ENCODE measurements around the gene STARD10.

The STARD10 gene

GRCh38 chr11:72793425-72794367 lies at the start of gene STARD10:
Gene STARD10, minus strand, starts transcription at chr11:72794047. Its CDS starts 12,866 bp downstream, at chr11:72781181.
- Mint-ChIP-seq H3K36me3 (ENCODE audit: low read depth) (peaks cover 5% of the 10 kb centered on the region), H3K4me1 (ENCODE audit: low read depth) (peaks cover 47% of the 10 kb centered on the region), H3K27ac (peak within 1 kb of the TSS; percentile 93), H3K9me3 (no peaks in the 10 kb centered on the region), H3K27me3 (no peaks in the 10 kb centered on the region), H3K4me3 (peak within 1 kb of the TSS; percentile 95)
- intact Hi-C loops (cut with micrococcal nuclease): loop anchor here (1.0 to 2.0 kb wide), 2 partner anchors 21 to 68 kb away; partner anchors contain the start of gene ATG16L2

- Mint-ChIP-seq H3K27me3 (no peaks in the 10 kb centered on the region), H3K27ac (no peak overlapping the region), H3K4me1 (ENCODE audit: low read depth) (peaks cover 6% of the 10 kb centered on the region), H3K4me3 (no peak overlapping the region), H3K36me3 (ENCODE audit: low read depth) (peaks cover 95% of the 10 kb centered on the region), H3K9me3 (no peaks in the 10 kb centered on the region)
- intact Hi-C loops (cut with micrococcal nuclease): no loop called here
Observed at GRCh38 chr11:72842653-72843330, 48.9 kb upstream of the STARD10 start.

- intact Hi-C loops (cut with micrococcal nuclease): no loop called here
- Mint-ChIP-seq H3K9me3 (no peaks in the 10 kb centered on the region), H3K4me1 (ENCODE audit: low read depth) (peaks cover 6% of the 10 kb centered on the region), H3K27me3 (no peaks in the 10 kb centered on the region), H3K36me3 (ENCODE audit: low read depth) (peaks cover 99% of the 10 kb centered on the region), H3K27ac (no peak overlapping the region), H3K4me3 (no peak overlapping the region)
Observed at GRCh38 chr11:72842126-72842525, 48.3 kb upstream of the STARD10 start.

- peaks cover 96% of the 10 kb centered on the region for H3K36me3 Mint-ChIP-seq (ENCODE audit: low read depth)
- H3K27me3 Mint-ChIP-seq: no peaks in the 10 kb centered on the region
- no peak overlapping the region for H3K27ac Mint-ChIP-seq
- H3K9me3 Mint-ChIP-seq: no peaks in the 10 kb centered on the region
- H3K4me3 Mint-ChIP-seq: no peak overlapping the region
- H3K4me1 Mint-ChIP-seq (ENCODE audit: low read depth): peaks cover 8% of the 10 kb centered on the region
- intact Hi-C loops (cut with micrococcal nuclease): no loop called here
Observed at GRCh38 chr11:72841397-72841796, 47.5 kb upstream of the STARD10 start.

GRCh38 chr11:72840780-72841179 lies 46.9 kb upstream of the STARD10 start:
- Mint-ChIP-seq H3K9me3 (no peaks in the 10 kb centered on the region), H3K4me1 (ENCODE audit: low read depth) (peaks cover 14% of the 10 kb centered on the region), H3K27ac (no peak overlapping the region), H3K27me3 (no peaks in the 10 kb centered on the region), H3K4me3 (no peak overlapping the region), H3K36me3 (ENCODE audit: low read depth) (peaks cover 96% of the 10 kb centered on the region)
- intact Hi-C loops (cut with micrococcal nuclease): no loop called here

GRCh38 chr11:72838691-72839305 lies 45.0 kb upstream of the STARD10 start:
- Mint-ChIP-seq H3K27ac (no peak overlapping the region), H3K4me3 (no peak overlapping the region), H3K4me1 (ENCODE audit: low read depth) (peaks cover 26% of the 10 kb centered on the region), H3K36me3 (ENCODE audit: low read depth) (peaks cover 91% of the 10 kb centered on the region), H3K27me3 (no peaks in the 10 kb centered on the region), H3K9me3 (no peaks in the 10 kb centered on the region)
- intact Hi-C loops (cut with micrococcal nuclease): no loop called here

- Mint-ChIP-seq H3K4me1 (ENCODE audit: low read depth) (peaks cover 44% of the 10 kb centered on the region), H3K36me3 (ENCODE audit: low read depth) (peaks cover 88% of the 10 kb centered on the region), H3K27ac (peak overlapping the region; percentile 76), H3K9me3 (no peaks in the 10 kb centered on the region), H3K27me3 (no peaks in the 10 kb centered on the region), H3K4me3 (no peak overlapping the region)
- intact Hi-C loops (cut with micrococcal nuclease): no loop called here
Observed at GRCh38 chr11:72836111-72836510, 42.3 kb upstream of the STARD10 start.

GRCh38 chr11:72834905-72835304 lies 41.1 kb upstream of the STARD10 start:
- Mint-ChIP-seq H3K27ac (peak overlapping the region; percentile 76), H3K36me3 (ENCODE audit: low read depth) (peaks cover 88% of the 10 kb centered on the region), H3K27me3 (no peaks in the 10 kb centered on the region), H3K4me1 (ENCODE audit: low read depth) (peaks cover 56% of the 10 kb centered on the region), H3K4me3 (no peak overlapping the region), H3K9me3 (no peaks in the 10 kb centered on the region)
- intact Hi-C loops (cut with micrococcal nuclease): no loop called here

- Mint-ChIP-seq H3K4me1 (ENCODE audit: low read depth) (peaks cover 53% of the 10 kb centered on the region), H3K36me3 (ENCODE audit: low read depth) (peaks cover 88% of the 10 kb centered on the region), H3K9me3 (no peaks in the 10 kb centered on the region), H3K4me3 (no peak overlapping the region), H3K27me3 (no peaks in the 10 kb centered on the region), H3K27ac (peak overlapping the region; percentile 76)
- intact Hi-C loops (cut with micrococcal nuclease): loop anchor here (2.0 kb wide), 1 partner anchor 345 kb away; no protein-coding TSS in a partner anchor
Observed at GRCh38 chr11:72833811-72834493, 40.1 kb upstream of the STARD10 start.

GRCh38 chr11:72833083-72833733 lies 39.4 kb upstream of the STARD10 start:
- Mint-ChIP-seq H3K4me1 (ENCODE audit: low read depth) (peaks cover 60% of the 10 kb centered on the region), H3K27ac (peak overlapping the region; percentile 15), H3K9me3 (no peaks in the 10 kb centered on the region), H3K36me3 (ENCODE audit: low read depth) (peaks cover 88% of the 10 kb centered on the region), H3K27me3 (no peaks in the 10 kb centered on the region), H3K4me3 (no peak overlapping the region)
- intact Hi-C loops (cut with micrococcal nuclease): loop anchor here (2.0 kb wide), 1 partner anchor 346 kb away; no protein-coding TSS in a partner anchor

- Mint-ChIP-seq H3K9me3 (no peaks in the 10 kb centered on the region), H3K4me3 (no peak overlapping the region), H3K27ac (peak overlapping the region; percentile 15), H3K27me3 (no peaks in the 10 kb centered on the region), H3K36me3 (ENCODE audit: low read depth) (peaks cover 88% of the 10 kb centered on the region), H3K4me1 (ENCODE audit: low read depth) (peaks cover 65% of the 10 kb centered on the region)
- intact Hi-C loops (cut with micrococcal nuclease): loop anchor here (2.0 kb wide), 1 partner anchor 346 kb away; no protein-coding TSS in a partner anchor
Observed at GRCh38 chr11:72832301-72833082, 38.6 kb upstream of the STARD10 start.

GRCh38 chr11:72831521-72832300 lies 37.9 kb upstream of the STARD10 start:
- H3K27me3 Mint-ChIP-seq: no peaks in the 10 kb centered on the region
- no peak overlapping the region for H3K4me3 Mint-ChIP-seq
- H3K27ac Mint-ChIP-seq: peak overlapping the region; percentile 15
- no peaks in the 10 kb centered on the region for H3K9me3 Mint-ChIP-seq
- intact Hi-C loops (cut with micrococcal nuclease): loop anchor here (2.0 kb wide), 1 partner anchor 347 kb away; no protein-coding TSS in a partner anchor
- peaks cover 89% of the 10 kb centered on the region for H3K36me3 Mint-ChIP-seq (ENCODE audit: low read depth)
- H3K4me1 Mint-ChIP-seq (ENCODE audit: low read depth): peaks cover 73% of the 10 kb centered on the region
